Astrocyte of the spinal cord (primary cell): ENCODE data around the gene TMEFF2.

Source experiments
- DNase-seq: peaks from one replicate; pipeline ENCODE4 v3.0.0; 2011; ENCODE audit warnings: low read depth, low spot score
- H3K4me3 ChIP-seq: 2 replicates; pipeline ENCODE4 v1.5.1; 2011; ENCODE audit warnings: low read depth, mild to moderate bottlenecking, low read length, moderate library complexity
- in situ Hi-C: cut with HindIII; loops from 2 replicates; pipeline ENCODE4 v1.10.0; 2017; ENCODE audit warnings: low sequenced_read_pairs
- TF ChIP-seq, protein P1 (sequence below): IDR thresholded peaks from 2 replicates; pipeline ENCODE4 v1.5.1; 2012; ENCODE audit warnings: low read depth, mild to moderate bottlenecking, low read length, inconsistent platforms

Gene TMEFF2

DNA sequence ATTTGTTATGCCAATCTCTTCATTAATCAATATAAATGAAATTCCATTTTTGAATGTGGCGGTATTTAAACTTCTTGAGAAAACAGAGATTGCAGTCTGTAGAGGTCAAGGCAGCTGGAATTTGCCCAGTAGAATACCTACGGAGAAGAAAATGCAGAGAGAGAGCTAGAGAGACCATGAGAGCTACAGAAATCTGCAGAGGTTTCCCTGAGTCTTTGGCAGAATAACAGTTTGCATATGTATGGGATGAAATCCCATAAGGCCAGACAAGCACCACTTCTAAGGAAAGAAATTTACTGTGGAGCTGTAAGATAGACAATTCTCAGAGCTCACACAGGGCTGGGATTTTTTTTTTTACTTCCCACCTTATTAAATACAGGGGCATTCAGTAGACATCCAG, 23.6 kb upstream of the TMEFF2 start:
- TF ChIP-seq, protein P1, sequence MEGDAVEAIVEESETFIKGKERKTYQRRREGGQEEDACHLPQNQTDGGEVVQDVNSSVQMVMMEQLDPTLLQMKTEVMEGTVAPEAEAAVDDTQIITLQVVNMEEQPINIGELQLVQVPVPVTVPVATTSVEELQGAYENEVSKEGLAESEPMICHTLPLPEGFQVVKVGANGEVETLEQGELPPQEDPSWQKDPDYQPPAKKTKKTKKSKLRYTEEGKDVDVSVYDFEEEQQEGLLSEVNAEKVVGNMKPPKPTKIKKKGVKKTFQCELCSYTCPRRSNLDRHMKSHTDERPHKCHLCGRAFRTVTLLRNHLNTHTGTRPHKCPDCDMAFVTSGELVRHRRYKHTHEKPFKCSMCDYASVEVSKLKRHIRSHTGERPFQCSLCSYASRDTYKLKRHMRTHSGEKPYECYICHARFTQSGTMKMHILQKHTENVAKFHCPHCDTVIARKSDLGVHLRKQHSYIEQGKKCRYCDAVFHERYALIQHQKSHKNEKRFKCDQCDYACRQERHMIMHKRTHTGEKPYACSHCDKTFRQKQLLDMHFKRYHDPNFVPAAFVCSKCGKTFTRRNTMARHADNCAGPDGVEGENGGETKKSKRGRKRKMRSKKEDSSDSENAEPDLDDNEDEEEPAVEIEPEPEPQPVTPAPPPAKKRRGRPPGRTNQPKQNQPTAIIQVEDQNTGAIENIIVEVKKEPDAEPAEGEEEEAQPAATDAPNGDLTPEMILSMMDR: no peak
- in situ Hi-C loops: no loop called here
- DNase-seq: no peak

DNA sequence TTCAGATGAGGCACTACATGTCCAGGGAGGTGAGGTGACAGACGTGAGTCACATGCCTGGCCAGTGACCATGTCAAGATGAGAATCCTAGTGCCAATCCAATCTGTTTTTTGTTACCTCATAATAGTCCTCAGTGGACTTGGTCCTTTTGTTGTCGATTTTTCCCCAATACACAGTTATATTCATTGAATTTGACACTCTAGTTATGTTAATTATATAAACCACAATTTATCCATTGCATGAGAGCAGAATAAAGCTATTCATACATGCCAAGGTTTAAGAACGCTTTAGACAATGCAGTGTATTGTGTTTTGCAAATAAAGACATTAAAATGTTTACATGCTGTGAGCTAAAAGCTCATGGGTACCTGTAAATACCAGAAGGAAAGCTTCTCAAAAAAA, 21.6 kb upstream of the TMEFF2 start:
- in situ Hi-C loops: no loop called here
- TF ChIP-seq, protein P1: no peak
- DNase-seq: no peak
- no peak overlapping the region for H3K4me3 ChIP-seq

More for the DNA sequence above, 23.6 kb upstream of the TMEFF2 start:
- no peak overlapping the region for H3K4me3 ChIP-seq

DNA sequence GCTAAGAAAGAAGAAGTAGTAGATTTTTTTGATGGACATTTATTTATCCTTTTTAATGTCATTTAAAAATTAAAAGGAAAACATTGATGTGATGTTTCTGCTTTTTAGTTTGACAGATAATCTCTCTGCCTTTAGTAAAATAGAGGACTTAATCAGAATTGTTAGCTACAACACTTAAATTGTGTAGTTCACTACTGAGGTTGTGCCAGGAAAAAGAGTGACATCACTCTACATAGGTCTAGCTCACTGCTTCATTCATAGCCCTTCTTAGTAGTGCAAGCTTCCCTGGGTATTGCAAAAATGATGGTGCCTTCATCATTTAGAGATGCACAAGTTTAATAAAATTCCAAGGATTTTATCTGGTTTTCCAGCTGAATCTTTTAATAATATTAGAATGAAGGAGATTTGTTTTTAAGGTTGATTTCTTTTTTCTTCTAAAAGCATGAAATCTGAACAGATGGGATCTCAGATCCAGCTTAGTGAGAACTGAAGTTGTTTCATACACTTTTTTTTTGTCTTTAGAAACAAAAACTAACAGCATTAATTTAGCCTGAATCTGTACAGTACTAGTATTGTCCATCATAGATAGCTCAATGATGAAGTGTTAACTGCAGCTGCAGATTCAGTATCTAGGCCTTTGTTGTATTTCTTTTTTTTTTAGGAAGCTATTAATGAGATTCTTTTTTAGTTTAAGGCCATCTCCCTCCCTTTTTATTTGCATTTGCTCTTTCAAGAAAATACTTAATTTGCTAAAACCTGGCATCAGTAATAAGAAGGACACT, 20.6 kb upstream of the TMEFF2 start:
- in situ Hi-C loops: no loop called here
- DNase-seq: no peak
- TF ChIP-seq, protein P1: no peak
- H3K4me3 ChIP-seq: no peak overlapping the region

DNA sequence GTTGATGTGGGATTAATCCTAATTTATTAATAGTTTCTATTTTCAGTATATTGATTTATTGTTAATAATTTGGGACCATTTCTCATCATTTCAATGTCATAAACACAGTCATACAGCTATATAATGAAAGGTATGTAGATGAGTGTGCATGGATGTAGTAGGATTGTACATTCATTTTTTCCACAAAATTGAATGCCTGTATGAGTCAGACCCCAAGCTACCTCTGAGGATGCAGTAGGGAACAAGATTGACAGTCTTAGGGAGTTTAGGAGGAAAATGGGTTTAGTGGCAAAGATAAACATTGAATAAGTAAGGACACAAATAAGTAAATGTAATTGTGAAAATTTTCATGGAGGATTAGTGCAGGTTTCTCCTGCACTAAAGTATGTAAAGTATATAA, 14.1 kb upstream of the TMEFF2 start:
- DNase-seq: peak; percentile 6
- in situ Hi-C loops: no loop called here
- H3K4me3 ChIP-seq: no peak overlapping the region

DNA sequence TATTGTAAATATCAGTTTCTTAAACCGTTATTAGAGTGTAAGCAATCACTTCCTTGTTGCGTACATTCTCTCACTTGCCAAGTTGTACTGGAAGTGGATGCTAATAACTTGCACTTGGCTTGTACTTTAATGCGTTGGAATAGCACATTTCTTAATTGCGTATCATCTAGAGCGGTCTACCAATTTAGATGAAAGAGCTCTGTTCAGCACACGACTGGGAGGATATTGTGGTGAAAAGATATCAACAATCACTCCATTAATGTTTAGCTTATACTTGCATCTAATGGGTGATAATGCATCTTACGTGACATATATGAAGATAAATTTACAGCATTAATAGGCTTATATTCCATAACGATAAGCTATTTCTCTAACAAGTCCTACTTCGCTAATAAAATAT, 11.7 kb upstream of the TMEFF2 start:
- H3K4me3 ChIP-seq: no peak overlapping the region
- no peak for DNase-seq
- in situ Hi-C loops: no loop called here
- TF ChIP-seq, protein P1: no peak

More for the DNA sequence above, 14.1 kb upstream of the TMEFF2 start:
- TF ChIP-seq, protein P1: no peak

DNA sequence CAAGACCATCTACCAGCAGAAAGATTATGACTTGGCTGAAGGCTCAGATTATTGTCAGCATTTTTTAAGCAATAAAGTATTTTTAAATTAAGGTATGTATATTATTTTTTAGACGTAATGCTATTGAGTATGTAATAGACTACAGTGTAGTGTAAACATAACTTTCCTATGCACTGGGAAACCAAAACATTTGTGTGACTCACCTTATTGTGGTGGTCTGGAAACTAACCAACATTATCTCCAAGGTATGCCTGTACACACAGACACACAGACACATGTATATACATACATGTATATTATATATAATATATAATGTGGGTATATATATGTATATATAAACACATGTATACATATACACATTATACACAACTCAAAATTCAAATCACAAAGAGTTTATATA, 9.1 kb upstream of the TMEFF2 start:
- peak; percentile 32 for DNase-seq
- H3K4me3 ChIP-seq: no peak overlapping the region
- TF ChIP-seq, protein P1: no peak
- in situ Hi-C loops: no loop called here
